ENCODE results near the gene STK33. TPM values are rescaled to one million over a fixed set of nuclear protein-coding genes. Genes with fewer than 3 reads are reported as not detected.

Gene STK33
- total RNA-seq, 1 experiment from 2014 or later, result 19.5 TPM

DNA sequence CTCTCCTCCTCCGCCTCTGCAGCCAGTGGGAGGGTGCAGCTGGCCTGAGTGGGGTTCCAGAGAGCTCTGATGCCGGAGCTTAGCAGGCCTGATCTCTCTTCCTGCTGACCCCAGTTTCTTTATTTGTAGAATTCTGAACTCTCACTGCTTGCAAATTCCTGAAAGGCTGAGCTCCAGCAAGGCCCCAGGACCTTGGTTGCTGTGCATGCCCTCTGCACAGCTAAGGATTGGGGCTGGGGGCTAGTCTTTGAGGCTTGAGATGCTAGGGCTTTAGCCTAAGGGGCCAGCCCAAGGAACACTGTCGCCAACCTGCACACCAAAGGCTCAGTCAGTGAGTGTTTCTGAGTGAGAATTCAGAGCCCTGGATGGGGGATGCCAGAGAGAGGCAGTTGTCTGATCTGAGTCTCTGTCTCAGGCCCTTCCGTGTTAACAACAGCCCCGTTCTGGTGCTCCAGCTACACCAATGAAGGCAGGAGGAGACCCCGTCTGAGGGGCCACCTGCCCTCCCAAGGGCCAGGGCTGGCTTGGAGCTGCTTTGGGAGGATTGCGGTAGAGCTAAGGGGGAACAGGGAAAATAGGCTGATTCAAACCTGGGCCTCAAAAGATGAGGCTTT, 224.3 kb downstream of the STK33 start:
- Histone ChIP-seq H3K14ac (ENCODE audit: insufficient read depth, low read length) (no peak overlapping the region; the same call in 1 of the 2 replicates), H2BK15ac (ENCODE audit: low read depth, low read length) (no peak overlapping the region), H3K9ac (ENCODE audit: extremely low read depth, insufficient read length, low read length) (no peak overlapping the region), H3K79me1 (ENCODE audit: insufficient read depth, low read depth, low read length, poor library complexity, severe bottlenecking) (no peaks in the 10 kb centered on the region), H3K27ac (ENCODE audit: insufficient read length, low read depth, low read length) (no peak overlapping the region), H4K91ac (ENCODE audit: insufficient read length, low read depth, low read length) (no peak overlapping the region), H3K18ac (ENCODE audit: insufficient read length, low read depth, low read length) (no peak overlapping the region), H2BK20ac (ENCODE audit: low read depth, low read length, poor library complexity, severe bottlenecking) (no peak overlapping the region), H2AK5ac (ENCODE audit: insufficient read length, low read length) (no peak overlapping the region), H3K4me2 (ENCODE audit: insufficient read depth, insufficient read length, low read length) (no peak overlapping the region), H2BK120ac (ENCODE audit: low read depth, low read length, poor library complexity, severe bottlenecking) (no peak overlapping the region), H3K23me2 (ENCODE audit: insufficient read length, low read depth, low read length, poor library complexity, severe bottlenecking) (no peaks in the 10 kb centered on the region), H2BK5ac (ENCODE audit: insufficient read length, low read length) (no peak overlapping the region), H3K56ac (ENCODE audit: insufficient read length, low read depth, low read length) (no peak overlapping the region), H3K27me3 (ENCODE audit: insufficient read depth, low read length) (no peaks in the 10 kb centered on the region), H4K8ac (replicated peaks; ENCODE audit: insufficient read length, low read depth, low read length) (no peak overlapping the region), H3K23ac (ENCODE audit: insufficient read length, low read depth, low read length) (no peak overlapping the region), H3K4me1 (ENCODE audit: insufficient read depth, low read length) (no peaks in the 10 kb centered on the region), H3K79me2 (ENCODE audit: insufficient read depth, low read length) (no peaks in the 10 kb centered on the region), H4K20me1 (ENCODE audit: control insufficient read depth, insufficient read depth, insufficient read length) (no peaks in the 10 kb centered on the region), H3T11ph (ENCODE audit: low read length) (no peak overlapping the region), H3K4ac (ENCODE audit: low read depth, low read length) (no peak overlapping the region), H2AFZ (ENCODE audit: low read length) (no peak overlapping the region), H3K9me3 (ENCODE audit: control insufficient read depth, low read depth, low read length) (no peaks in the 10 kb centered on the region), H2BK12ac (ENCODE audit: insufficient read length, low read depth, low read length) (no peak overlapping the region), H4K5ac (ENCODE audit: insufficient read length, low read depth, low read length) (no peak overlapping the region)
- no peak for DNase-seq
- Mint-ChIP-seq H3K27ac (peak overlapping the region in 1 of 3 experiments; percentile 65; a peak in 1 of 7 replicates), H3K9me3 (no peaks in the 10 kb centered on the region), H3K4me3 (no peak overlapping the region), H3K4me1 (peaks cover 4 to 6% of the 10 kb centered on the region in 2 experiments; a peak in 2 of 4 replicates), H3K27me3 (ENCODE audit: low read depth) (peaks cover 2% of the 10 kb centered on the region; the same call in 1 of the 2 replicates), H3K36me3 (ENCODE audit: insufficient read depth in 1 of 3, low read depth in 3 of 3) (no peaks in the 10 kb centered on the region)
- TF ChIP-seq, protein P1, sequence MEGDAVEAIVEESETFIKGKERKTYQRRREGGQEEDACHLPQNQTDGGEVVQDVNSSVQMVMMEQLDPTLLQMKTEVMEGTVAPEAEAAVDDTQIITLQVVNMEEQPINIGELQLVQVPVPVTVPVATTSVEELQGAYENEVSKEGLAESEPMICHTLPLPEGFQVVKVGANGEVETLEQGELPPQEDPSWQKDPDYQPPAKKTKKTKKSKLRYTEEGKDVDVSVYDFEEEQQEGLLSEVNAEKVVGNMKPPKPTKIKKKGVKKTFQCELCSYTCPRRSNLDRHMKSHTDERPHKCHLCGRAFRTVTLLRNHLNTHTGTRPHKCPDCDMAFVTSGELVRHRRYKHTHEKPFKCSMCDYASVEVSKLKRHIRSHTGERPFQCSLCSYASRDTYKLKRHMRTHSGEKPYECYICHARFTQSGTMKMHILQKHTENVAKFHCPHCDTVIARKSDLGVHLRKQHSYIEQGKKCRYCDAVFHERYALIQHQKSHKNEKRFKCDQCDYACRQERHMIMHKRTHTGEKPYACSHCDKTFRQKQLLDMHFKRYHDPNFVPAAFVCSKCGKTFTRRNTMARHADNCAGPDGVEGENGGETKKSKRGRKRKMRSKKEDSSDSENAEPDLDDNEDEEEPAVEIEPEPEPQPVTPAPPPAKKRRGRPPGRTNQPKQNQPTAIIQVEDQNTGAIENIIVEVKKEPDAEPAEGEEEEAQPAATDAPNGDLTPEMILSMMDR (conservative IDR thresholded peaks at IDR 0.05), result no peak
- no CpG with 5 or more reads among the region's 7 CpGs for WGBS (ENCODE audit: extremely low coverage, insufficient read length, low lambda C conversion rate)

All from H9 (cell line).